Raji (cell line): ENCODE results near the gene PHGDH.

Experiments used
- POLR2A ChIP-seq: IDR thresholded peaks from 2 replicates; pipeline ENCODE4 v1.6.1; 2011; ENCODE audit warnings: low read depth, low read length, control low read depth; ENCODE audit not compliant: insufficient read depth

PHGDH gene

GRCh38 chr1:119767486-119767885 is 55.8 kb downstream of the PHGDH start:
- no peak for TF ChIP-seq POLR2A

- TF ChIP-seq POLR2A = no peak
These were observed 57.0 kb downstream of the PHGDH start, which contains the start of gene HMGCS2 for GRCh38 chr1:119768778-119769177. TSS of gene HMGCS2 (minus strand) at chr1:119768905. CDS start at chr1:119768844, 61 bp downstream.

- no peak for TF ChIP-seq POLR2A
These were observed 59.3 kb downstream of the PHGDH start for GRCh38 chr1:119771016-119771415.

GRCh38 chr1:119771770-119772169 is 60.0 kb downstream of the PHGDH start:
- no peak for TF ChIP-seq POLR2A

GRCh38 chr1:119772298-119772697 is 60.6 kb downstream of the PHGDH start:
- no peak for TF ChIP-seq POLR2A

- no peak for TF ChIP-seq POLR2A
These were observed 62.0 kb downstream of the PHGDH start for GRCh38 chr1:119773711-119774241.

- TF ChIP-seq POLR2A = no peak
These were observed 63.2 kb downstream of the PHGDH start for GRCh38 chr1:119774746-119775490.

GRCh38 chr1:119778359-119778758 is 66.6 kb downstream of the PHGDH start:
- TF ChIP-seq POLR2A = no peak

GRCh38 chr1:119778886-119779560 is 67.3 kb downstream of the PHGDH start:
- TF ChIP-seq POLR2A = no peak

- TF ChIP-seq POLR2A = no peak
These were observed 68.2 kb downstream of the PHGDH start for GRCh38 chr1:119779869-119780356.

- TF ChIP-seq POLR2A = no peak
These were observed 69.9 kb downstream of the PHGDH start for GRCh38 chr1:119781434-119782210.

- no peak for TF ChIP-seq POLR2A
These were observed 71.0 kb downstream of the PHGDH start for GRCh38 chr1:119782631-119783325.

GRCh38 chr1:119783354-119784185 is 71.8 kb downstream of the PHGDH start:
- TF ChIP-seq POLR2A = no peak
